Measurements from ENCODE around the gene SLC12A3. TPM values are rescaled to one million over a fixed set of nuclear protein-coding genes. Genes with fewer than 3 reads are reported as not detected.

The SLC12A3 gene
- total RNA-seq, 1 donor from 2014 or later = not detected

DNA sequence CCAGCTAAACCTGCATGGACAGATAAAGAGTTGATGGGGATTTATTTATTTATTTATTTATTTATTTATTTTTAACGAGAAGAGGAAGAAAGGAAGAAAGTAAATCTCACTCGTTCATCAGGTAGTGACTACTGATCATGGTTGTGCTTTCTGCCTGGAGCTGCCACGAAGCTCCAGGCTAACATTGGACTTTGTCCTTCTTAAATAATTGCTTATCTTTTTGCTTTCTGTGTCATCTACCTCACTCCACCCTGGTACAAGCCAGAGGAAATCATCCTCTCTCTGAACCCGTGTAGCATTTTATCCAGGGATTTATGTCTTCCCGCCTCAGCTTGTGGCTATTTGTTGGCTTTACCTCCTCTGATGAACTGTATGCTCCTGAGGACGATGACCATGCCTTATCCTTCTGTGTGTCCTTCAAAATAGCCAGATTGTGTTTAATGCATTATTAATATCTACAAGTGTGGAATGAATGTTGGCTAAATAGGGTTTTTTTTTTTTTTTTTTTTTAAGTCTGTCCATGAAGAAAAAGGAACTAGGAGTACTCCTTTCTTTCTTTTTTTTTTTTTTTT is 8.0 kb upstream of the SLC12A3 start:
- no peak for DNase-seq (ENCODE audit: low spot score)
- Mint-ChIP-seq H3K4me1 (peaks cover 25% of the 10 kb centered on the region), H3K36me3 (no peaks in the 10 kb centered on the region), H3K27ac (peak overlapping the region; percentile 51), H3K27me3 (ENCODE audit: insufficient read depth, low read depth) (no peaks in the 10 kb centered on the region), H3K9me3 (no peaks in the 10 kb centered on the region), H3K4me3 (no peak overlapping the region)
- no peaks in the 10 kb centered on the region for H3K79me2 ChIP-seq (ENCODE audit: low read depth)
- TF ChIP-seq EZH2phosphoT487 (IDR thresholded peaks at IDR 0.05) = no peak
- H3K27ac ChIP-seq = no peak overlapping the region
- H3K4me1 ChIP-seq = peaks cover 23% of the 10 kb centered on the region
- H4K20me1 ChIP-seq (ENCODE audit: low read depth) = no peaks in the 10 kb centered on the region
- no peak overlapping the region for H3K4me2 ChIP-seq
- H3K9me3 ChIP-seq (ENCODE audit: low read depth) = no peaks in the 10 kb centered on the region
- no peak overlapping the region for H3K4me3 ChIP-seq
- H2AFZ ChIP-seq (replicated peaks) = no peak overlapping the region
- H3K9ac ChIP-seq = no peak overlapping the region
- H3K27me3 ChIP-seq = no peaks in the 10 kb centered on the region
- H3K36me3 ChIP-seq = no peaks in the 10 kb centered on the region
- H3F3A ChIP-seq (ENCODE audit: low read depth) = peaks cover 14% of the 10 kb centered on the region

DNA sequence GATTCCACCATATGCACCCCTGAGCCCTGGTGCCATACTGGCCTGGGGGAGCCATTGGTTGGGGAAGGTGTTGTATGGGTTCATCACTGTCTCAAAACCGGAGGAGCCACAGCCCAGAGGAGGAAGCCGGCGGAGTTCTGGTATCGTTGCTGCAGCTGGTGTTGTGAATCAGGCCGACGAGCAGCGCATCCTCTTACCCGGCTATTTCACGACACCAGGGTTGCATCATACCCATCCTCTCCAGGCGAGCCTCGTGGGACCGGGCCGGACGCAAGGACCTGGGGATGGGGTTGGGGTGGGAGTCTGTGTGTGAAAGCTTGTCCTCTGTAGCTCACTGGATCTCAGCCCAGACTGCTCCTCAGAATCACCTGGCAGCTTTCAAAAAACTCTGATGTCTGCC is 6.6 kb upstream of the SLC12A3 start:
- H3K4me2 ChIP-seq = no peak overlapping the region
- H3K4me1 Mint-ChIP-seq = peaks cover 26% of the 10 kb centered on the region
- H3K9me3 ChIP-seq (ENCODE audit: low read depth) = no peaks in the 10 kb centered on the region
- peaks cover 3% of the 10 kb centered on the region for H3K27me3 Mint-ChIP-seq (ENCODE audit: insufficient read depth, low read depth)
- no peaks in the 10 kb centered on the region for H3K36me3 ChIP-seq
- no peaks in the 10 kb centered on the region for H3K36me3 Mint-ChIP-seq
- H2AFZ ChIP-seq (replicated peaks) = no peak overlapping the region
- no peaks in the 10 kb centered on the region for H3K27me3 ChIP-seq
- TF ChIP-seq EZH2phosphoT487 (IDR thresholded peaks at IDR 0.05) (no peak), EZH2 (IDR thresholded peaks at IDR 0.05) (no peak)
- TF ChIP-seq, protein P1, sequence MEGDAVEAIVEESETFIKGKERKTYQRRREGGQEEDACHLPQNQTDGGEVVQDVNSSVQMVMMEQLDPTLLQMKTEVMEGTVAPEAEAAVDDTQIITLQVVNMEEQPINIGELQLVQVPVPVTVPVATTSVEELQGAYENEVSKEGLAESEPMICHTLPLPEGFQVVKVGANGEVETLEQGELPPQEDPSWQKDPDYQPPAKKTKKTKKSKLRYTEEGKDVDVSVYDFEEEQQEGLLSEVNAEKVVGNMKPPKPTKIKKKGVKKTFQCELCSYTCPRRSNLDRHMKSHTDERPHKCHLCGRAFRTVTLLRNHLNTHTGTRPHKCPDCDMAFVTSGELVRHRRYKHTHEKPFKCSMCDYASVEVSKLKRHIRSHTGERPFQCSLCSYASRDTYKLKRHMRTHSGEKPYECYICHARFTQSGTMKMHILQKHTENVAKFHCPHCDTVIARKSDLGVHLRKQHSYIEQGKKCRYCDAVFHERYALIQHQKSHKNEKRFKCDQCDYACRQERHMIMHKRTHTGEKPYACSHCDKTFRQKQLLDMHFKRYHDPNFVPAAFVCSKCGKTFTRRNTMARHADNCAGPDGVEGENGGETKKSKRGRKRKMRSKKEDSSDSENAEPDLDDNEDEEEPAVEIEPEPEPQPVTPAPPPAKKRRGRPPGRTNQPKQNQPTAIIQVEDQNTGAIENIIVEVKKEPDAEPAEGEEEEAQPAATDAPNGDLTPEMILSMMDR (IDR thresholded peaks at IDR 0.05) = no peak
- H4K20me1 ChIP-seq (ENCODE audit: low read depth) = no peaks in the 10 kb centered on the region
- no peak overlapping the region for H3K27ac ChIP-seq
- H3K4me3 Mint-ChIP-seq = no peak overlapping the region
- peaks cover 23% of the 10 kb centered on the region for H3K4me1 ChIP-seq
- H3K4me3 ChIP-seq = no peak overlapping the region
- no peaks in the 10 kb centered on the region for H3K79me2 ChIP-seq (ENCODE audit: low read depth)
- H3K9ac ChIP-seq = no peak overlapping the region
- DNase-seq (ENCODE audit: low spot score) = no peak
- peak overlapping the region; percentile 68 for H3K27ac Mint-ChIP-seq
- H3F3A ChIP-seq (ENCODE audit: low read depth) = peaks cover 14% of the 10 kb centered on the region
- no peaks in the 10 kb centered on the region for H3K9me3 Mint-ChIP-seq

DNA sequence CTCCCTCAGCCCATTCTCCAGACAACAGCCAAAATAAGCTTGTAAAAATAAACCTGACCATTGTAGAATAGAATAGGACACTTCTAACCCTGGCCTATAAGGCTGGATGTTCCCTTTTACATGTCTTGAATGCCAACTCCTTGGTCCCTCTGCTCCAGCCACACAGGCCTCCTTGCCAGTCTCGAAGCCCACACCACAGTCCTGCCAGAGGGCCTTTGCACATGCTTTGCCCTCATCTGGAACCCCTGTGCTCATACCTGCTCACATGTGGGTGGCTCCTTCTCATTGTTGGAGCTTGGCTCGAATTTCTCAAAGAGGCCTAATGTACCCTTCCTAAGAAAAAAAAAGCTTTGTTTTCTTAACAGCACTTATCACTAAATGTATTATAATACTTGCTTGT is 5.4 kb upstream of the SLC12A3 start:
- Mint-ChIP-seq H3K9me3 (no peaks in the 10 kb centered on the region), H3K36me3 (no peaks in the 10 kb centered on the region), H3K27ac (no peak overlapping the region), H3K4me3 (no peak overlapping the region), H3K27me3 (ENCODE audit: insufficient read depth, low read depth) (peaks cover 4% of the 10 kb centered on the region), H3K4me1 (peaks cover 27% of the 10 kb centered on the region)
- DNase-seq (ENCODE audit: low spot score) = no peak
- Histone ChIP-seq H3K4me3 (no peak overlapping the region), H2AFZ (replicated peaks) (no peak overlapping the region), H4K20me1 (ENCODE audit: low read depth) (no peaks in the 10 kb centered on the region), H3F3A (ENCODE audit: low read depth) (peaks cover 14% of the 10 kb centered on the region), H3K9me3 (ENCODE audit: low read depth) (no peaks in the 10 kb centered on the region), H3K4me1 (peaks cover 23% of the 10 kb centered on the region), H3K4me2 (no peak overlapping the region), H3K79me2 (ENCODE audit: low read depth) (no peaks in the 10 kb centered on the region), H3K27me3 (no peaks in the 10 kb centered on the region), H3K27ac (no peak overlapping the region), H3K36me3 (no peaks in the 10 kb centered on the region), H3K9ac (no peak overlapping the region)
- TF ChIP-seq, protein P1 (IDR thresholded peaks at IDR 0.05) = no peak
- TF ChIP-seq EZH2phosphoT487 (IDR thresholded peaks at IDR 0.05) = no peak
- no peak for TF ChIP-seq EZH2 (IDR thresholded peaks at IDR 0.05)

DNA sequence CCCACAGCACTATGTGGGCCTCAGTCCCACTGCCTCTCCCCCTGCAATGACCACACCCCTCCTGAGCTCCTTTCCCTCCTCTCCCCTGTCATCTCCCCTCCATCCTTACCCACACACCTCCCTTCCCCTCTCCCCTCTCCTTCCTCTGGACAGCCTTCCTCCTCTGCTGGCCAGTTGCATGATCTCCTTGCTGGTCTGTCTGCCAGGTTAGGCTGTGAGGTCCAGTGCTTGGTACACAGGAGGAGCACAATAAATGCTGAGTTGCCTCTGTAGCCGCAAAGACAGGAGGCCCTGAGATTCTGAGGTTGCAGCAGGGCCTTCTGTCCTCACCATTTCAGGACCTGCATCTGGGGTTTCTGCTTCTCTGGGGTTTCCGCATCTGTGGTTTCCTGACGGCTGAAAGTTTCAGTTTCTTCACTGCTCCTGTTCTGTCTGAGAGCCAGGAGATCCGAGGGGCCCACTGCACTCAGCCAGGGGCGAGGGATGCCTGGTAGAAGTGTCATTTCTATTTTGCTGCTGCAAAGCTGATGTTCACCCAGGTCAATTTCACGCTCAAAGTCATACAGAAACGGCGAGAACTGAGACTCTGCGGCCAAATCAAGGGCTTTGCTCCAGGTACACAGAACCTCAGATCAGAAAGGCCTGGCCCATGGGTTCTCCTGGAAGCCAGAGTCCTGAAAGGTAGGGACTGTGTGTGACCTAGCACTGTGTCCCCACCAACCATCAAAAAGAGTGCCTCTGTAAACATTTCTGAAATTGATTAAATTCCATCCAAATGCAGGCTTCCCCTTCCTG is 4.6 kb upstream of the SLC12A3 start:
- Mint-ChIP-seq H3K9me3 (no peaks in the 10 kb centered on the region), H3K27me3 (ENCODE audit: insufficient read depth, low read depth) (peaks cover 7% of the 10 kb centered on the region), H3K36me3 (no peaks in the 10 kb centered on the region), H3K27ac (peak overlapping the region; percentile 91), H3K4me3 (no peak overlapping the region), H3K4me1 (peaks cover 29% of the 10 kb centered on the region)
- Histone ChIP-seq H3F3A (ENCODE audit: low read depth) (peaks cover 14% of the 10 kb centered on the region), H3K79me2 (ENCODE audit: low read depth) (no peaks in the 10 kb centered on the region), H4K20me1 (ENCODE audit: low read depth) (no peaks in the 10 kb centered on the region), H3K4me1 (peaks cover 23% of the 10 kb centered on the region), H3K27ac (no peak overlapping the region), H3K36me3 (no peaks in the 10 kb centered on the region), H3K9me3 (ENCODE audit: low read depth) (no peaks in the 10 kb centered on the region), H3K4me2 (peak overlapping the region; percentile 63), H3K9ac (no peak overlapping the region), H3K4me3 (no peak overlapping the region), H2AFZ (replicated peaks) (no peak overlapping the region), H3K27me3 (no peaks in the 10 kb centered on the region)
- TF ChIP-seq EZH2phosphoT487 (IDR thresholded peaks at IDR 0.05) = no peak
- TF ChIP-seq, protein P1 (IDR thresholded peaks at IDR 0.05) = no peak
- no peak for TF ChIP-seq EZH2 (IDR thresholded peaks at IDR 0.05)
- no peak for DNase-seq (ENCODE audit: low spot score)
